ENCODE results near the gene HSPBP1. TPM values are rescaled to one million over a fixed set of nuclear protein-coding genes. Genes with fewer than 3 reads are reported as not detected.
"Not testable (repeated sequence)": the region's sequence is repeated elsewhere in the genome, so short reads cannot be mapped to it uniquely, and the experiment has no call there.

HSPBP1 gene
- total and polyA plus RNA-seq, 9 of the 15 experiments (the other 6 are each of a cell fraction or from before 2014, with no cell fraction given), result 0.83 to 81.3 (median 21.8) TPM

DNA sequence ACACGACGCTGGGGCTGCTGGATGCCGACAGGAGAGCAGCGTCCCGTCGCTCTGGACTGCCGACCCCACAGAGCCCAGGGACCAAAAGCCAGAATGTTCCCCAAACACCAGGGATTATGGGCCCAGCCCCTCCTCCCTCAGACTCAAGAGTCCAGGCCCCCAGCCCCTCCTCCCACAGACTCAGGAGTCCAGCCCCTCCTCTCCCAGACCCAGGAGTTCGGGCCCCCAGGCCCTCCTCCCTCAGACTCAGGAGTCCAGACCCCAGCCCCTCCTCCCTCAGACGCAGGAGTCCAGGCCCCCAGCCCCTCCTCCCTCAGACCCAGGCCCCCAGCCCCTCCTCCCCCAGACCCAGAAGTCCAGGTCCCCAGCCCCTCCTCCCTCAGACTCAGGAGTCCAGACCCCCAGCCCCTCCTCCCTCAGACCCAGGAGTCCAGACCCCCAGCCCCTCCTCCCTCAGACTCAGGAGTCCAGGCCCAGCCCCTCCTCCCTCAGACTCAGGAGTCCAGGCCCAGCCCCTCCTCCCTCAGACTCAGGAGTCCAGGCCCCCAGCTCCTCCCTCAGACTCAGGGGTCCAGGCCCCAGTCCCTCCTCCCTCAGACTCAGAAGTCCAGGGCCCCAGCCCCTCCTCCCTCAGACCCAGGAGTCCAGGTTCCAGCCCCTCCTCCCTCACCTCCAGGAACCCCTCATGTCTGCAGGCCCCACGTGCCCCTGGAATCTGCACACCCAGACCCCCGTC lies 55.1 kb downstream of the HSPBP1 start:
- H2AFZ ChIP-seq (ENCODE audit: low read depth, low read length); H3K27ac ChIP-seq (ENCODE audit: extremely low read depth, low read depth, low read length); intact Hi-C loops (cut with micrococcal nuclease); ATAC-seq; H3K4me3 ChIP-seq; H3K9me3 ChIP-seq (replicated peaks; ENCODE audit: control insufficient read depth, insufficient read depth, low read depth, low read length); H3K9me1 ChIP-seq (ENCODE audit: control insufficient read depth, insufficient read depth, low read length); H4K20me1 ChIP-seq (replicated peaks; ENCODE audit: control insufficient read depth, insufficient read depth, low read length); DNase-seq (ENCODE audit: extremely low read depth in 1 of 4, low spot score in 3 of 4); H3K4me2 ChIP-seq (ENCODE audit: insufficient read depth, low read length); H3K79me2 ChIP-seq (ENCODE audit: control insufficient read depth, insufficient read depth, low read length); in situ Hi-C loops (cut with MboI); CTCF ChIA-PET (ENCODE audit: low intra/inter-chr PET ratio); FAIRE-seq; BruUV-seq (replicated peaks); H3K27me3 ChIP-seq (ENCODE audit: control insufficient read depth in 2 of 2, insufficient read depth in 2 of 2, low read length in 2 of 2): not testable (repeated sequence)
- Histone ChIP-seq H3K36me3 (ENCODE audit: control insufficient read depth, insufficient read depth, low read length) (peaks cover 46% of the 10 kb centered on the region; the same call in 2 of the 3 replicates), H3K9ac (ENCODE audit: insufficient read depth in 1 of 2, low read depth in 2 of 2, low read length in 2 of 2) (peak overlapping the region in 1 of 2 experiments; percentile 46; a peak in 1 of 4 replicates), H3K4me1 (replicated peaks in 1 of 2; ENCODE audit: control insufficient read depth in 2 of 2, insufficient read depth in 2 of 2, low read length in 2 of 2) (peaks cover 0 to 38% of the 10 kb centered on the region in 2 experiments; a peak in 2 of 5 replicates)
- TF ChIP-seq POLR2AphosphoS2 (IDR thresholded peaks at IDR 0.05; ENCODE audit: low read length) (0 out of 2 replicates have a peak, but pooled peaks have one; percentile 28), POLR2G (IDR thresholded peaks at IDR 0.05; ENCODE audit: low read depth, low read length) (peak; percentile 63), RBM22 (IDR thresholded peaks at IDR 0.05; ENCODE audit: low read depth, low read length, poor library complexity, severe bottlenecking) (peak; percentile 34)
- 80% methylated on average over 1 of the region's 11 CpGs for WGBS (ENCODE audit: insufficient coverage, low coverage, missing lambda C conversion rate)
- POLR2A ChIA-PET, result interaction anchor here (0.6 kb wide), 1 partner anchor 81 kb away, joined by 4 read pairs; no protein-coding TSS in a partner anchor
